Mammary epithelial cell (primary cell): ENCODE measurements around the gene EXOC4.

ENCODE experiments used
- EZH2 ChIP-seq: IDR thresholded peaks from 2 replicates; pipeline ENCODE4 v1.6.1; 2012; ENCODE audit warnings: low read length, inconsistent platforms, borderline replicate concordance
- TF ChIP-seq, protein P1 (sequence below), 2 donors: IDR thresholded peaks in 1 of 2; conservative IDR thresholded peaks in 1 of 2; 2 replicates each; pipeline ENCODE4 v1.5.1; 2011 to 2012; ENCODE audit warnings: inconsistent platforms in 2 of 2, low read length in 2 of 2, mild to moderate bottlenecking in 2 of 2, control low read depth in 1 of 2, low read depth in 1 of 2; ENCODE audit not compliant: insufficient read depth in 1 of 2; ENCODE audit errors: extremely low read depth in 1 of 2

- no peak for TF ChIP-seq EZH2
- TF ChIP-seq, protein P1, sequence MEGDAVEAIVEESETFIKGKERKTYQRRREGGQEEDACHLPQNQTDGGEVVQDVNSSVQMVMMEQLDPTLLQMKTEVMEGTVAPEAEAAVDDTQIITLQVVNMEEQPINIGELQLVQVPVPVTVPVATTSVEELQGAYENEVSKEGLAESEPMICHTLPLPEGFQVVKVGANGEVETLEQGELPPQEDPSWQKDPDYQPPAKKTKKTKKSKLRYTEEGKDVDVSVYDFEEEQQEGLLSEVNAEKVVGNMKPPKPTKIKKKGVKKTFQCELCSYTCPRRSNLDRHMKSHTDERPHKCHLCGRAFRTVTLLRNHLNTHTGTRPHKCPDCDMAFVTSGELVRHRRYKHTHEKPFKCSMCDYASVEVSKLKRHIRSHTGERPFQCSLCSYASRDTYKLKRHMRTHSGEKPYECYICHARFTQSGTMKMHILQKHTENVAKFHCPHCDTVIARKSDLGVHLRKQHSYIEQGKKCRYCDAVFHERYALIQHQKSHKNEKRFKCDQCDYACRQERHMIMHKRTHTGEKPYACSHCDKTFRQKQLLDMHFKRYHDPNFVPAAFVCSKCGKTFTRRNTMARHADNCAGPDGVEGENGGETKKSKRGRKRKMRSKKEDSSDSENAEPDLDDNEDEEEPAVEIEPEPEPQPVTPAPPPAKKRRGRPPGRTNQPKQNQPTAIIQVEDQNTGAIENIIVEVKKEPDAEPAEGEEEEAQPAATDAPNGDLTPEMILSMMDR (conservative IDR thresholded peaks at IDR 0.05 in 1 of 2, IDR thresholded peaks at IDR 0.05 in 1 of 2; ENCODE audit: extremely low read depth in 1 of 2, insufficient read depth in 1 of 2, low read depth in 1 of 2, low read length in 2 of 2), result no peak
These were observed 170.7 kb downstream of the EXOC4 start for GRCh38 chr7:133423618-133424017.
